Glutamatergic neuron (in vitro differentiated cells): ENCODE measurements around the gene C6orf89. TPM values are rescaled to one million over a fixed set of nuclear protein-coding genes. Genes with fewer than 3 reads are reported as not detected.

ENCODE experiments used
- DNase-seq: peaks from one replicate; pipeline ENCODE4 v3.0.0; 2022
- H3K27ac Mint-ChIP-seq: one replicate; pipeline ENCODE4 v1.8.0; 2020; ENCODE audit warnings: mild to moderate bottlenecking, mixed read lengths, inconsistent platforms; ENCODE audit not compliant: unreplicated experiment
- H3K27me3 Mint-ChIP-seq: one replicate; pipeline ENCODE4 v1.8.0; 2020; ENCODE audit warnings: mild to moderate bottlenecking, moderate library complexity, mixed read lengths, inconsistent platforms; ENCODE audit not compliant: unreplicated experiment
- H3K36me3 Mint-ChIP-seq: one replicate; pipeline ENCODE4 v1.8.0; 2020; ENCODE audit warnings: mild to moderate bottlenecking, mixed read lengths, inconsistent platforms; ENCODE audit not compliant: unreplicated experiment
- H3K4me1 Mint-ChIP-seq: one replicate; pipeline ENCODE4 v1.8.0; 2020; ENCODE audit warnings: mild to moderate bottlenecking, low read depth, mixed read lengths, inconsistent platforms; ENCODE audit not compliant: unreplicated experiment
- H3K4me3 Mint-ChIP-seq: one replicate; pipeline ENCODE4 v1.8.0; 2020; ENCODE audit warnings: mild to moderate bottlenecking, mixed read lengths, inconsistent platforms; ENCODE audit not compliant: unreplicated experiment
- H3K9me3 Mint-ChIP-seq: one replicate; pipeline ENCODE4 v1.8.0; 2020; ENCODE audit warnings: mild to moderate bottlenecking, moderate library complexity, mixed read lengths, inconsistent platforms; ENCODE audit not compliant: unreplicated experiment
- CTCF ChIP-seq: fragments of 200-600 bp; sonication (generic); IDR thresholded peaks from one replicate; pipeline ENCODE4 v1.5.0; 2021; ENCODE audit not compliant: partially characterized antibody, unreplicated experiment
- total RNA-seq: library from RNA; stranded (reverse); fragmentation: NEBNext Ultra II Directional; extraction: Animal tissue kit (Norgen Biotek cat#: 25700); gene quantifications from one replicate; pipeline ENCODE4 v1.2.1, GENCODE V29; 2021; ENCODE audit not compliant: unreplicated experiment

C6orf89 gene
- total RNA-seq, 1 donor from 2014 or later, result 57.0 TPM

GRCh38 chr6:36928547-36928918 lies 42.8 kb downstream of the C6orf89 start:
- Mint-ChIP-seq H3K27me3 (peaks cover 2% of the 10 kb centered on the region), H3K9me3 (peaks cover 2% of the 10 kb centered on the region), H3K27ac (peak overlapping the region; percentile 28), H3K4me1 (peaks cover 19% of the 10 kb centered on the region), H3K4me3 (no peak overlapping the region), H3K36me3 (peaks cover 7% of the 10 kb centered on the region)
- TF ChIP-seq CTCF, result no peak
- peak; percentile 37 for DNase-seq

- no peak for TF ChIP-seq CTCF
Measured at GRCh38 chr6:36929152-36929551, 43.4 kb downstream of the C6orf89 start.

GRCh38 chr6:36929607-36930006 lies 43.9 kb downstream of the C6orf89 start:
- no peak for TF ChIP-seq CTCF
- peaks cover 2% of the 10 kb centered on the region for H3K9me3 Mint-ChIP-seq
- H3K27me3 Mint-ChIP-seq, result no peaks in the 10 kb centered on the region
- H3K27ac Mint-ChIP-seq, result peak overlapping the region; percentile 84
- no peak for DNase-seq
- H3K4me1 Mint-ChIP-seq, result peaks cover 19% of the 10 kb centered on the region
- peaks cover 7% of the 10 kb centered on the region for H3K36me3 Mint-ChIP-seq
- H3K4me3 Mint-ChIP-seq, result peak overlapping the region; percentile 53

More at GRCh38 chr6:36929152-36929551, 43.4 kb downstream of the C6orf89 start:
- Mint-ChIP-seq H3K27ac (peak overlapping the region; percentile 84), H3K4me1 (peaks cover 19% of the 10 kb centered on the region), H3K9me3 (peaks cover 2% of the 10 kb centered on the region), H3K36me3 (peaks cover 7% of the 10 kb centered on the region), H3K4me3 (no peak overlapping the region), H3K27me3 (peaks cover under 1% of the 10 kb centered on the region)
- peak; percentile 29 for DNase-seq

GRCh38 chr6:36930483-36930882 lies 44.7 kb downstream of the C6orf89 start:
- Mint-ChIP-seq H3K4me1 (peaks cover 19% of the 10 kb centered on the region), H3K4me3 (no peak overlapping the region), H3K9me3 (peaks cover 2% of the 10 kb centered on the region), H3K27me3 (no peaks in the 10 kb centered on the region), H3K36me3 (no peaks in the 10 kb centered on the region), H3K27ac (no peak overlapping the region)
- DNase-seq, result no peak
- TF ChIP-seq CTCF, result no peak

GRCh38 chr6:36933102-36933501 lies 47.4 kb downstream of the C6orf89 start:
- no peak for DNase-seq
- H3K36me3 Mint-ChIP-seq, result no peaks in the 10 kb centered on the region
- H3K4me1 Mint-ChIP-seq, result peaks cover 12% of the 10 kb centered on the region
- H3K27me3 Mint-ChIP-seq, result peaks cover 2% of the 10 kb centered on the region
- no peak overlapping the region for H3K4me3 Mint-ChIP-seq
- peaks cover 2% of the 10 kb centered on the region for H3K9me3 Mint-ChIP-seq
- no peak for TF ChIP-seq CTCF
- H3K27ac Mint-ChIP-seq, result no peak overlapping the region
